ENCODE data around the gene TRAPPC4.
"Not testable (repeated sequence)": the region's sequence is repeated elsewhere in the genome, so short reads cannot be mapped to it uniquely, and the experiment has no call there.

TRAPPC4 gene

GRCh38 chr11:119034813-119035212 lies 16.2 kb downstream of the TRAPPC4 start:
- no peak for DNase-seq (ENCODE audit: low read depth)

GRCh38 chr11:119038884-119039283 lies 20.3 kb downstream of the TRAPPC4 start:
- DNase-seq (ENCODE audit: low read depth), result no peak

GRCh38 chr11:119039471-119039870 lies 20.9 kb downstream of the TRAPPC4 start:
- DNase-seq (ENCODE audit: low read depth), result not testable (repeated sequence)

- no peak for DNase-seq (ENCODE audit: low read depth)
Measured at GRCh38 chr11:119041821-119042514, 23.4 kb downstream of the TRAPPC4 start.

GRCh38 chr11:119042927-119043326 lies 24.4 kb downstream of the TRAPPC4 start:
- DNase-seq (ENCODE audit: low read depth), result no peak

- DNase-seq (ENCODE audit: low read depth), result no peak
Measured at GRCh38 chr11:119044708-119045107, 26.1 kb downstream of the TRAPPC4 start.

GRCh38 chr11:119046489-119046888 lies 27.9 kb downstream of the TRAPPC4 start:
- DNase-seq (ENCODE audit: low read depth), result no peak

- DNase-seq (ENCODE audit: low read depth), result no peak
Measured at GRCh38 chr11:119047205-119047604, 28.6 kb downstream of the TRAPPC4 start.

GRCh38 chr11:119048644-119049043 lies 30.1 kb downstream of the TRAPPC4 start:
- DNase-seq (ENCODE audit: low read depth), result no peak

- DNase-seq (ENCODE audit: low read depth), result no peak
Measured at GRCh38 chr11:119049081-119049480, 30.5 kb downstream of the TRAPPC4 start.

GRCh38 chr11:119051440-119052162 lies 33.0 kb downstream of the TRAPPC4 start:
- no peak for DNase-seq (ENCODE audit: low read depth)

GRCh38 chr11:119052163-119052814 lies 33.7 kb downstream of the TRAPPC4 start:
- DNase-seq (ENCODE audit: low read depth), result no peak

GRCh38 chr11:119054418-119054817 lies 35.9 kb downstream of the TRAPPC4 start:
- DNase-seq (ENCODE audit: low read depth), result no peak

GRCh38 chr11:119055901-119056300 lies 37.3 kb downstream of the TRAPPC4 start:
- DNase-seq (ENCODE audit: low read depth), result no peak

- no peak for DNase-seq (ENCODE audit: low read depth)
Measured at GRCh38 chr11:119056421-119056999, 37.9 kb downstream of the TRAPPC4 start.

- peak; percentile 99 for DNase-seq (ENCODE audit: low read depth)
Measured at GRCh38 chr11:119057000-119057769, 38.6 kb downstream of the TRAPPC4 start, which contains the start of gene HYOU1. TSS of gene HYOU1 (minus strand) at chr11:119057205. CDS start at chr11:119056160, 1,045 bp downstream.

GRCh38 chr11:119059128-119059527 lies 40.6 kb downstream of the TRAPPC4 start:
- DNase-seq (ENCODE audit: low read depth), result not testable (repeated sequence)

- DNase-seq (ENCODE audit: low read depth), result no peak
Measured at GRCh38 chr11:119061256-119061655, 42.7 kb downstream of the TRAPPC4 start.

GRCh38 chr11:119062779-119063178 lies 44.2 kb downstream of the TRAPPC4 start:
- no peak for DNase-seq (ENCODE audit: low read depth)

- DNase-seq (ENCODE audit: low read depth), result no peak
Measured at GRCh38 chr11:119065369-119065768, 46.8 kb downstream of the TRAPPC4 start.

- peak; percentile 94 for DNase-seq (ENCODE audit: low read depth)
Measured at GRCh38 chr11:119067371-119068222, 49.0 kb downstream of the TRAPPC4 start, which contains the start of gene VPS11. TSS of gene VPS11 (plus strand) at chr11:119067818. CDS start at chr11:119067824, 6 bp downstream.
